Chondrocyte (in vitro differentiated cells): Measurements from ENCODE around the gene HYAL3. TPM values are rescaled to one million over a fixed set of nuclear protein-coding genes. Genes with fewer than 3 reads are reported as not detected.
A peak's percentile ranks its signal among the peaks of the same experiment; 100 is the strongest.

Source experiments
- DNase-seq: peaks from one replicate; pipeline ENCODE4 v3.0.0; 2021; ENCODE audit warnings: mixed read lengths, low spot score
- H3K27ac Mint-ChIP-seq: one replicate; pipeline ENCODE4 v1.8.0; 2021; ENCODE audit warnings: mild to moderate bottlenecking, moderate library complexity, mixed read lengths; ENCODE audit not compliant: unreplicated experiment
- H3K27me3 Mint-ChIP-seq: 2 replicates; pipeline ENCODE4 v1.8.0; 2021; ENCODE audit warnings: low read depth, mixed read lengths
- H3K36me3 Mint-ChIP-seq: 2 replicates; pipeline ENCODE4 v1.8.0; 2021; ENCODE audit warnings: low read depth, mixed read lengths
- H3K4me1 Mint-ChIP-seq: 2 replicates; pipeline ENCODE4 v1.8.0; 2021; ENCODE audit warnings: low read depth, mild to moderate bottlenecking, mixed read lengths
- H3K4me3 Mint-ChIP-seq: one replicate; pipeline ENCODE4 v1.8.0; 2021; ENCODE audit warnings: mild to moderate bottlenecking, moderate library complexity, mixed read lengths; ENCODE audit not compliant: unreplicated experiment
- H3K9me3 Mint-ChIP-seq: 2 replicates; pipeline ENCODE4 v1.8.0; 2021; ENCODE audit warnings: low read depth, mixed read lengths
- total RNA-seq: library from RNA; stranded (reverse); gene quantifications from 3 replicates; pipeline ENCODE4 v1.2.1, GENCODE V29; 2021
- TF ChIP-seq, protein P1 (sequence below): fragments of 200-600 bp; sonication (generic); IDR thresholded peaks from 2 replicates; pipeline ENCODE4 v1.5.0; 2021; ENCODE audit warnings: antibody characterized with exemption, mild to moderate bottlenecking, moderate library complexity

HYAL3 gene
- total RNA-seq, 1 donor from 2014 or later, result 5.4 TPM

- H3K9me3 Mint-ChIP-seq, result no peaks in the 10 kb centered on the region
- H3K27me3 Mint-ChIP-seq, result peaks cover 2% of the 10 kb centered on the region
- H3K36me3 Mint-ChIP-seq, result no peaks in the 10 kb centered on the region
- TF ChIP-seq, protein P1, sequence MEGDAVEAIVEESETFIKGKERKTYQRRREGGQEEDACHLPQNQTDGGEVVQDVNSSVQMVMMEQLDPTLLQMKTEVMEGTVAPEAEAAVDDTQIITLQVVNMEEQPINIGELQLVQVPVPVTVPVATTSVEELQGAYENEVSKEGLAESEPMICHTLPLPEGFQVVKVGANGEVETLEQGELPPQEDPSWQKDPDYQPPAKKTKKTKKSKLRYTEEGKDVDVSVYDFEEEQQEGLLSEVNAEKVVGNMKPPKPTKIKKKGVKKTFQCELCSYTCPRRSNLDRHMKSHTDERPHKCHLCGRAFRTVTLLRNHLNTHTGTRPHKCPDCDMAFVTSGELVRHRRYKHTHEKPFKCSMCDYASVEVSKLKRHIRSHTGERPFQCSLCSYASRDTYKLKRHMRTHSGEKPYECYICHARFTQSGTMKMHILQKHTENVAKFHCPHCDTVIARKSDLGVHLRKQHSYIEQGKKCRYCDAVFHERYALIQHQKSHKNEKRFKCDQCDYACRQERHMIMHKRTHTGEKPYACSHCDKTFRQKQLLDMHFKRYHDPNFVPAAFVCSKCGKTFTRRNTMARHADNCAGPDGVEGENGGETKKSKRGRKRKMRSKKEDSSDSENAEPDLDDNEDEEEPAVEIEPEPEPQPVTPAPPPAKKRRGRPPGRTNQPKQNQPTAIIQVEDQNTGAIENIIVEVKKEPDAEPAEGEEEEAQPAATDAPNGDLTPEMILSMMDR, result no peak
- DNase-seq, result no peak
- peak overlapping the region; percentile 70 for H3K4me3 Mint-ChIP-seq
- peaks cover 71% of the 10 kb centered on the region for H3K4me1 Mint-ChIP-seq
- peak overlapping the region; percentile 58 for H3K27ac Mint-ChIP-seq
These were observed 30.9 kb downstream of the HYAL3 start for GRCh38 chr3:50268276-50268675.

- Mint-ChIP-seq H3K9me3 (no peaks in the 10 kb centered on the region), H3K4me3 (peak overlapping the region; percentile 70), H3K27me3 (no peaks in the 10 kb centered on the region), H3K4me1 (peaks cover 73% of the 10 kb centered on the region), H3K36me3 (no peaks in the 10 kb centered on the region), H3K27ac (peak overlapping the region; percentile 77)
- TF ChIP-seq, protein P1, result no peak
- DNase-seq, result no peak
These were observed 31.8 kb downstream of the HYAL3 start for GRCh38 chr3:50267280-50267913.

DNA sequence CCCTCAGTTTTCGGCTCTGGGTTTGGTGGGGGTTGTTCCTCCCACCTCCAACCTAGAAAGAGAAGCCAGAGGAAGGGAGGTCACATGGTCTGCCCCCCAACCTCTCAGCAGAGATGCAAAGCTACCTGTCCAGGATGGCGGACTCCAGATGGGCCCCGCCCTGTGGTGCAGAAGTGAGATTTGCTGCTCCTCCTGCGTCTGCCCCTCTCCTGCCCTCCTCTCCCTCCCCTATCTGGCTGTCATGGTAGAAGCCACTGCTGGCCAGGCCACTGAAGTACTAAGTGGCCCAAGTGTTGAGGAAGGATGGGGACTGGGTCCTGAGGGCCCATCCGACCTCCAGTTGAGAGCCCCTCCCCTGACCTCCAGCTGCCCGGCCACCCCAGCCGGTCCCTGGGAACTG lies 32.4 kb downstream of the HYAL3 start:
- DNase-seq, result no peak
- H3K4me1 Mint-ChIP-seq, result peaks cover 76% of the 10 kb centered on the region
- H3K27ac Mint-ChIP-seq, result peak overlapping the region; percentile 77
- H3K9me3 Mint-ChIP-seq, result no peaks in the 10 kb centered on the region
- peak overlapping the region; percentile 70 for H3K4me3 Mint-ChIP-seq
- no peaks in the 10 kb centered on the region for H3K27me3 Mint-ChIP-seq
- TF ChIP-seq, protein P1, result no peak
- no peaks in the 10 kb centered on the region for H3K36me3 Mint-ChIP-seq

DNA sequence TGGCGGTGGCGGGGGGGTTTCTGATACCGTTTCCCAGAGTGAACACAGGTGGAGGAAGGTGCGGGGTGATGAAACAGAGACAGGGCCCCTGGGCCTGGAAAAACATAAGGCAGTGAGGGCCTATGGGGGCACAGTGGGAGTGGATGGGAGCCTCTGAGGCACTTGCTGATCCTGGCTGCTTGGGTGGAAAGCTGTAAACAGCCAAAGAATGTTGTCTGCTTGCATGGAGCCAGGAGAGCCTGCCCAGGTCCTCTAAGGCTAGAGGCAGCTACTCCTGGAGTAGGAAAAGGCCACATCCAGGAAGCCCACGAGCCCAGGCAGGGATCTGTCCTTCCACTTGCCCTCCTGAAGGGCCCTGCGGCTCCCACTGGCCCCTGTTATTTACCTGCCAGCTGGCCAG lies 33.2 kb downstream of the HYAL3 start:
- Mint-ChIP-seq H3K27me3 (no peaks in the 10 kb centered on the region), H3K27ac (peak overlapping the region; percentile 87), H3K4me3 (no peak overlapping the region), H3K4me1 (peaks cover 81% of the 10 kb centered on the region), H3K36me3 (no peaks in the 10 kb centered on the region), H3K9me3 (no peaks in the 10 kb centered on the region)
- no peak for DNase-seq
- TF ChIP-seq, protein P1, result no peak

DNA sequence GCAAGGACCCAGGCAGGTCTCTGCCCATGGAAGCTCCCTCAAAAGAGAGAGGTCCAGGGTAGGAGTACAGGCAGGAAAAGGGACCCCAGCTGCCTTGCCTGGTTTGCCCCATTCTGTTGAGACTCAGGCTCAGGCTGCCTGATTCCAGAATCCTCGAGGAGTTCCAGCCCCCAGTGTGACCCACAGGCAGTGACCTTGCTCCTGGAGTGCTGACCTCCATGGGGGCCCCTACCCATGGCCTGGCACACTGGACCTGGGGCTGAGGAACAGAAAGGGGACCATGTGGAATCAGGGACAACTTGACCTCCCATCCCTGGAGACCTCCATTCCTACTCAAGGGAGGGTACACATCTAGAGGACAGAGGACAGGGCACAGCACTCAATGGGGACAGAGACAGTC lies 33.6 kb downstream of the HYAL3 start:
- Mint-ChIP-seq H3K27me3 (no peaks in the 10 kb centered on the region), H3K27ac (peak overlapping the region; percentile 87), H3K4me3 (no peak overlapping the region), H3K4me1 (peaks cover 86% of the 10 kb centered on the region), H3K9me3 (no peaks in the 10 kb centered on the region), H3K36me3 (no peaks in the 10 kb centered on the region)
- no peak for DNase-seq
- TF ChIP-seq, protein P1, result no peak
